ENCODE results near the gene YTHDF2. TPM values are rescaled to one million over a fixed set of nuclear protein-coding genes. Genes with fewer than 3 reads are reported as not detected.

YTHDF2 gene
- total RNA-seq, 1 experiment from 2014 or later: 90.6 TPM

GRCh38 chr1:28789816-28790215, 53.1 kb downstream of the YTHDF2 start:
- Histone ChIP-seq H3K36me3 (ENCODE audit: control insufficient read depth in 1 of 2, insufficient read depth in 2 of 2, low read length in 2 of 2) (no peaks in the 10 kb centered on the region), H3K9ac (ENCODE audit: low read length) (no peak overlapping the region), H3K79me2 (ENCODE audit: insufficient read depth, low read length) (no peaks in the 10 kb centered on the region), H3K9me3 (ENCODE audit: control insufficient read depth in 1 of 2, insufficient read depth in 1 of 2, low read depth in 1 of 2, low read length in 2 of 2) (no peaks in the 10 kb centered on the region), H3K9me2 (ENCODE audit: insufficient read depth) (no peaks in the 10 kb centered on the region), H3K27ac (ENCODE audit: low read depth, low read length) (no peak overlapping the region), H3K4me1 (ENCODE audit: control insufficient read depth in 1 of 2, insufficient read depth in 2 of 2, low read length in 2 of 2) (peaks cover 0 to 9% of the 10 kb centered on the region in 2 experiments; a peak in 2 of 4 replicates), H3K27me3 (ENCODE audit: insufficient read depth, low read length) (no peaks in the 10 kb centered on the region), H4K20me1 (ENCODE audit: insufficient read depth) (no peaks in the 10 kb centered on the region), H3K4me2 (ENCODE audit: low read length) (no peak overlapping the region), H2AFZ (ENCODE audit: low read depth, low read length, poor library complexity, severe bottlenecking) (no peak overlapping the region), H3K4me3 (replicated peaks in 1 of 2; ENCODE audit: low read depth in 1 of 2, low read length in 2 of 2) (no peak overlapping the region)
- ChIA-PET RAD21 (ENCODE audit: low non-redundant PET in 1 of 2, low total read pairs in 2 of 2, uncharacterized antibody in 2 of 2, unreplicated experiment in 2 of 2) (no interaction called here), CTCF (interaction anchor here (1.2 kb wide), 1 partner anchor 87 kb away, joined by 4 read pairs; no protein-coding TSS in a partner anchor), POLR2A (no interaction called here)
- TF ChIP-seq SP1 (IDR thresholded peaks at IDR 0.05; ENCODE audit: low read depth): no peak
- TF ChIP-seq CTCF (IDR thresholded peaks at IDR 0.05 in 2 of 3, conservative IDR thresholded peaks at IDR 0.05 in 1 of 3; ENCODE audit: borderline replicate concordance in 1 of 3, insufficient read depth in 1 of 3, low read depth in 2 of 3, low read length in 2 of 3): no peak
- intact Hi-C loops (cut with micrococcal nuclease): loop anchor here (5.0 kb wide), 1 partner anchor 412 kb away; no protein-coding TSS in a partner anchor
- no peak for ATAC-seq
- BruUV-seq (replicated peaks): no TSS peak
- no peak for DNase-seq (ENCODE audit: low read depth, low spot score)

- ChIA-PET RAD21 (ENCODE audit: low non-redundant PET in 1 of 2, low total read pairs in 2 of 2, uncharacterized antibody in 2 of 2, unreplicated experiment in 2 of 2) (no interaction called here), CTCF (no interaction called here), POLR2A (no interaction called here)
- H3K79me2 ChIP-seq (ENCODE audit: insufficient read depth, low read length): no peaks in the 10 kb centered on the region
- BruUV-seq (replicated peaks): no TSS peak
- H3K27me3 ChIP-seq (ENCODE audit: insufficient read depth, low read length): no peaks in the 10 kb centered on the region
- intact Hi-C loops (cut with micrococcal nuclease): no loop called here
- no peak overlapping the region for H3K4me3 ChIP-seq (replicated peaks in 1 of 2; ENCODE audit: low read depth in 1 of 2, low read length in 2 of 2)
- no peak for ATAC-seq
- no peak overlapping the region for H2AFZ ChIP-seq (ENCODE audit: low read depth, low read length, poor library complexity, severe bottlenecking)
- no peak overlapping the region for H3K4me2 ChIP-seq (ENCODE audit: low read length)
- DNase-seq (ENCODE audit: low read depth, low spot score): no peak
- no peaks in the 10 kb centered on the region for H3K36me3 ChIP-seq (ENCODE audit: control insufficient read depth in 1 of 2, insufficient read depth in 2 of 2, low read length in 2 of 2)
- no peak overlapping the region for H3K27ac ChIP-seq (ENCODE audit: low read depth, low read length)
- peaks cover 0 to 3% of the 10 kb centered on the region in 2 experiments; a peak in 2 of 4 replicates for H3K4me1 ChIP-seq (ENCODE audit: control insufficient read depth in 1 of 2, insufficient read depth in 2 of 2, low read length in 2 of 2)
- H3K9ac ChIP-seq (ENCODE audit: low read length): no peak overlapping the region
- no peaks in the 10 kb centered on the region for H4K20me1 ChIP-seq (ENCODE audit: insufficient read depth)
- no peaks in the 10 kb centered on the region for H3K9me2 ChIP-seq (ENCODE audit: insufficient read depth)
- no peaks in the 10 kb centered on the region for H3K9me3 ChIP-seq (ENCODE audit: control insufficient read depth in 1 of 2, insufficient read depth in 1 of 2, low read depth in 1 of 2, low read length in 2 of 2)
- TF ChIP-seq, protein P1, sequence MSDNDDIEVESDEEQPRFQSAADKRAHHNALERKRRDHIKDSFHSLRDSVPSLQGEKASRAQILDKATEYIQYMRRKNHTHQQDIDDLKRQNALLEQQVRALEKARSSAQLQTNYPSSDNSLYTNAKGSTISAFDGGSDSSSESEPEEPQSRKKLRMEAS (IDR thresholded peaks at IDR 0.05): no peak
- TF ChIP-seq RAD21 (IDR thresholded peaks at IDR 0.05; ENCODE audit: low read depth) (no peak), ATF3 (IDR thresholded peaks at IDR 0.05) (no peak), POLR2AphosphoS5 (IDR thresholded peaks at IDR 0.05; ENCODE audit: low read depth, low read length) (no peak), CTCF (IDR thresholded peaks at IDR 0.05 in 2 of 3, conservative IDR thresholded peaks at IDR 0.05 in 1 of 3; ENCODE audit: borderline replicate concordance in 1 of 3, insufficient read depth in 1 of 3, low read depth in 2 of 3, low read length in 2 of 3) (no peak), CEBPB (IDR thresholded peaks at IDR 0.05; ENCODE audit: low read depth) (no peak), ZFX (IDR thresholded peaks at IDR 0.05) (no peak), EZH2phosphoT487 (IDR thresholded peaks at IDR 0.05; ENCODE audit: borderline replicate concordance) (no peak), SIN3A (IDR thresholded peaks at IDR 0.05; ENCODE audit: low read depth) (no peak), JUND (IDR thresholded peaks at IDR 0.05) (no peak), EGR1 (IDR thresholded peaks at IDR 0.05; ENCODE audit: low read depth) (no peak)
- TF ChIP-seq, protein P2, sequence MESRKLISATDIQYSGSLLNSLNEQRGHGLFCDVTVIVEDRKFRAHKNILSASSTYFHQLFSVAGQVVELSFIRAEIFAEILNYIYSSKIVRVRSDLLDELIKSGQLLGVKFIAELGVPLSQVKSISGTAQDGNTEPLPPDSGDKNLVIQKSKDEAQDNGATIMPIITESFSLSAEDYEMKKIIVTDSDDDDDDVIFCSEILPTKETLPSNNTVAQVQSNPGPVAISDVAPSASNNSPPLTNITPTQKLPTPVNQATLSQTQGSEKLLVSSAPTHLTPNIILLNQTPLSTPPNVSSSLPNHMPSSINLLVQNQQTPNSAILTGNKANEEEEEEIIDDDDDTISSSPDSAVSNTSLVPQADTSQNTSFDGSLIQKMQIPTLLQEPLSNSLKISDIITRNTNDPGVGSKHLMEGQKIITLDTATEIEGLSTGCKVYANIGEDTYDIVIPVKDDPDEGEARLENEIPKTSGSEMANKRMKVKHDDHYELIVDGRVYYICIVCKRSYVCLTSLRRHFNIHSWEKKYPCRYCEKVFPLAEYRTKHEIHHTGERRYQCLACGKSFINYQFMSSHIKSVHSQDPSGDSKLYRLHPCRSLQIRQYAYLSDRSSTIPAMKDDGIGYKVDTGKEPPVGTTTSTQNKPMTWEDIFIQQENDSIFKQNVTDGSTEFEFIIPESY (IDR thresholded peaks at IDR 0.05; ENCODE audit: extremely low read depth, insufficient replicate concordance, low read length): no peak
Observed at GRCh38 chr1:28790377-28791035, 53.8 kb downstream of the YTHDF2 start.
